ENCODE data around the gene EFHC1.

GRCh38 chr6:52548353-52548713 lies 128.2 kb downstream of the EFHC1 start:
- no peak for TF ChIP-seq CTCF (IDR thresholded peaks at IDR 0.05)
- no peak for TF ChIP-seq ZSCAN18 (CRISPR knock-in tag; IDR thresholded peaks at IDR 0.05)
- TF ChIP-seq ATF2 (CRISPR knock-in tag; IDR thresholded peaks at IDR 0.05; ENCODE audit: borderline replicate concordance, low read depth) = no peak

Data from WTC11 (cell line).